Measurements from ENCODE around the gene PARVG.

PARVG gene

DNA sequence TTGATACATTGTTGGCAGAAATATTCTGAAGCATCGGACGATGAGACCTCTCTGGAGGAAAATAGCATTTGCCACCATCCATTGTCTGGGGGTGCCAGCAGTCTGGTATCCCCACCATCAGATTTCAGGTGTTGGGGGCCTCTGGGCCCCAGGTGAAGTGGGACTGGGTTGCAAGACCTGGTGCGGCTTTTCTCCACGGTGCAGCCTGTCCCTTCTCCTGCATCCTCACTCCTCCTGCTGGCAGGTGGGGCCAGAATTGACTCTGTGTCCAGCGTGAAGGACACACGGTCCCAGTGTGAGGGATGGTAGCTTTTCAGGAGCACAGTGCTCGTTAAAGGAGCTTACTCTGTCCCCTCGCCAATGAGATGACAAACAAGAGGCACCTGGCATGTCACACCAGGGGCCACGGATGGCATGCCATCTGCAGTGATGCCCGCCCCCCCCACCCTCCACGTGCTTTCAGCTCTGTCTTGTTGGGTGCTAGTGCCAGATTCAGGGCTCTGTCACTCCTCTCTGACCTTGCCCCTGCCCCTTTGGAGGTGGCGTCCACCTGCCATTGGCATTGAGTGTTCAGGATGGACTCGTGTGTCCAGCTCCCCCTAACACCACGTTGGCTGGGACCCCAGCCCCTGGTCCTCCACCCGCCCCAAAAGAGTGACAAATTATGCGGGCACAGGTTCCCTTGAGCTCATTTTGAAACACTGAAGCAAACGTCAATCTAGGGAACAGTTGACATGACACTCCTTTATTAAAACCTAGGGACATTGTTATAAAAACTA is 62.4 kb downstream of the PARVG start:
- no peak for DNase-seq (ENCODE audit: low spot score)

DNA sequence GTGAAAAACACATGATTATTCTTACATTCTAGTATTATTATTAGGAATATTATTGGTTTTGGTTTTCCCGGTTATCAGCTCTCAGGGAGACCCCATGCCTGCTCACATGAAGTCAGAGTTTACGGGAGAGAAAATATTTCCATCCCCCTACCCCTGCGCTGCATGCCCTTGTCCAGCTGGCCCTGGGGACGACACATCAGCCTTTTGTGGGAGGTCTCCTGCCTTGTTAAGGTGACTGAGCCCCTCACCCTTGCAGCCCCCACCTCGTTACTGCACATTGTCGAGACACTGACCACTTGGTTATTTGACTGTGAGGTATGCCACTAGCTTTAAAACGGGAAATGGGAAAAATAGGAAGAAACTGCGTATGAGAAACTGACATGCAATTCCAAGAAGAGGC is 63.0 kb downstream of the PARVG start:
- no peak for DNase-seq (ENCODE audit: low spot score)

DNA sequence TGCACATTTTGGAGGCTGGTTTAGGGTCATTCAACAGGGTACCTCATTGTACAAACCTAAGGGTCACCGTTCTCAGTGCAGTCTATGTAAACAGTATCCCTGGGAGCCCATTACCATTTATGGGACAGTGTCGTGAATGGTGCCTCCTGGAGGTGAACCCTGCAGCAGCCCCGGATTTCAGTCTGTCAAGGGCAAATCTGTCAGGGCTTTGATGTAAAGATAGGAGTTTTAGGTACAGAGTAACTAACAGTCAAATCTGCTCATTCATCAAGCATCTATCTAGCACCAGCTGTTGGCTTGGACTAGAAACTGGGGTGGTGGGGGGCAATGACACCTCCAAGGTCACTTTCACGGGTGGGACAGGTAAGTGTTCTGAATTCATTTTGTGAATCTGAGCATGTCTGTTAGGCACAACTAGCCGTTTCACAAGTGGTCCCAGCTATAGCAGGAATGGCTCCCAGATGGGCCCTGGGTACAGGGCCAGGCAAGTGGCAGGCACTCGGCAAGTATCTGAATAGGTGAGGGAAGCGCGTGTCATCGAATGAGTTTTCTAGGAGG is 63.6 kb downstream of the PARVG start:
- no peak for DNase-seq (ENCODE audit: low spot score)

DNA sequence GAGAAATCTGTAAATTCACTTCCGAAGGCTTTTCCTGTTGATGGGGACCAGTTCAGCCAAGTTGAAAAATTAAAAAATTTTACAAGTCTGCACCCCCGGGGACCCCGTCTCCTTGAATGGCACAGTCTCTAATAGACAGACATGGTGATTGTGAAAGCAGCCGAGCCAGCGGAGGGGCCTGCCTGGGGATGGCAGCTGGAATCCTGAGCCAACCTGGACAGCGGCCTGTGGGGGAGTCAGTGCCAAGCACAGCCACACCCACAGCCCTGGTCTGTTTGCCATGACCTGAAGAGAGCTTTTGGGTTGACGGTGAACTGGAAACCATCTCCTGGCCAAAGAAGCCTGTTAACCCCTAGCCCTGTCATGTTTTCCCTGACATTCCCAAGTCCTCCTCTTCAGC is 64.7 kb downstream of the PARVG start:
- DNase-seq (ENCODE audit: low spot score), result no peak

DNA sequence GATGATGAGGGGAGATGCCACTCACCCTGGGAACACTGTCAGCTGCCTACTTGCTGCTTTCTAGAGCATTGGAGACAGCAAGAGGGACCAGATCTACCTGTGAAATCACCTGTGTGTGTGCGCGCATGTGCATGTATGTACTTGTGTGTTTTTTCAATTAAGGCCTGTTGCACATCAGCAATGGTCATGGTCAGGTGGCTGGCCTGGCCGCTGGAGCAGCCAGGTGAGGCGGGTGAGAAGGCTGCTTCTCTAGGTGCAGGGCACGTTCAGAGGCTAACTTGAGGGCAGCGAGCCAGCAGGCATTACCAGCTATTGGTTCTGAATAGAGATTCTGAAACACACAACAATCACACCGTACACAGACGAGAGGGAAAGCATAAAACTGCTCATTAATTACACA is 65.1 kb downstream of the PARVG start:
- no peak for DNase-seq (ENCODE audit: low spot score)

DNA sequence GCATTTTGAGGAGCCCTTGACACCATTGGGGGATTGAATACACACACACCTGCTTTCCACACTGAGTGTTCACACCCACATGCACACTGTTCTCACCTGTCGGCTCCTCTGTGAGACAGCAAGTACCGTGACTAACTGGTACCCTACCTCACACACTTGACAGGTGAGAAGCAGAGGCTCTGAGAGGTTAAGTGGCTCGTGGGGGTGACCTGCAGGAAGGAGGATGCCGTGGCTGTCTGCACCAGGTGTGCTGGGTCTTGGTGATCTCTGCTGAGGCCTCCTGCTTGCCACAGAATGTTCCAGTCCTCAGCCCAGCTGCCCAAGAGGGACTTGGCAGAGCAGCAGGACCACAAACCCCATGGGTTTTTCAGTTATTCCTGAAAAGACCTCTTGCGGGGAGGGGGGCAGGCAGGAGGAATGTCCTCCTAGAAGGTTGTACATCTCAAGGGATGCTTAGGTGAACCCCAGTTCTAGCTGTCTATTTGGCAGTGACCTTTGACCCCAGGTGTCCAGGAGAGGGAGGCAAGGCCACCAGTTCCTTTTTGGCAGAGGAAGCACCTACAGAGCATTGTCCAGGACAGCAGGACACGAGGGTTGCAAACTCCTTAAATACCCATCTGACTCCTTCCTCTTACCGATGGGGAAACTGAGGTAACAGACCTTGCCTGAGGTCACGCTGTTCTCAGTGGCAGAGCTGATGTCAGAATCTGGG is 66.0 kb downstream of the PARVG start:
- DNase-seq (ENCODE audit: low spot score), result no peak

DNA sequence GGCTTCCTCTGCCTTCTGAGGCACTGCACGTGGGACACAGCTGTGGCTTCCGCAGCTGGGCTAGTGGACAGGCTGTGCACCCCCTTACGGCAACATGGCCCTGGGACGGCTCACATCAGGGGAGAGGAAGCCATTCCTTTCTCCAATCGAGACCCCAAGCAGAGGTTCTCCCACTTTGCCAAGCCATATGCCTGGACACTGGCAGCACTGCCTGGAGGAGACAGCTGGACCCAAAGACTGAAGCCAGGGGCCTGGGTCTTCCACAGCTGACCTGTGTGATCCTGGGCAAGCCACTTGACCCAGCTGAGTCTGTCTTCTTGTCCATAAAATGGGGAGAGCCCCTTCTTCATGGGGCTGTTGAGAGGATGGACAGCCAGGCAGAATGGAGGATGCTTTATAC is 66.6 kb downstream of the PARVG start:
- no peak for DNase-seq (ENCODE audit: low spot score)

DNA sequence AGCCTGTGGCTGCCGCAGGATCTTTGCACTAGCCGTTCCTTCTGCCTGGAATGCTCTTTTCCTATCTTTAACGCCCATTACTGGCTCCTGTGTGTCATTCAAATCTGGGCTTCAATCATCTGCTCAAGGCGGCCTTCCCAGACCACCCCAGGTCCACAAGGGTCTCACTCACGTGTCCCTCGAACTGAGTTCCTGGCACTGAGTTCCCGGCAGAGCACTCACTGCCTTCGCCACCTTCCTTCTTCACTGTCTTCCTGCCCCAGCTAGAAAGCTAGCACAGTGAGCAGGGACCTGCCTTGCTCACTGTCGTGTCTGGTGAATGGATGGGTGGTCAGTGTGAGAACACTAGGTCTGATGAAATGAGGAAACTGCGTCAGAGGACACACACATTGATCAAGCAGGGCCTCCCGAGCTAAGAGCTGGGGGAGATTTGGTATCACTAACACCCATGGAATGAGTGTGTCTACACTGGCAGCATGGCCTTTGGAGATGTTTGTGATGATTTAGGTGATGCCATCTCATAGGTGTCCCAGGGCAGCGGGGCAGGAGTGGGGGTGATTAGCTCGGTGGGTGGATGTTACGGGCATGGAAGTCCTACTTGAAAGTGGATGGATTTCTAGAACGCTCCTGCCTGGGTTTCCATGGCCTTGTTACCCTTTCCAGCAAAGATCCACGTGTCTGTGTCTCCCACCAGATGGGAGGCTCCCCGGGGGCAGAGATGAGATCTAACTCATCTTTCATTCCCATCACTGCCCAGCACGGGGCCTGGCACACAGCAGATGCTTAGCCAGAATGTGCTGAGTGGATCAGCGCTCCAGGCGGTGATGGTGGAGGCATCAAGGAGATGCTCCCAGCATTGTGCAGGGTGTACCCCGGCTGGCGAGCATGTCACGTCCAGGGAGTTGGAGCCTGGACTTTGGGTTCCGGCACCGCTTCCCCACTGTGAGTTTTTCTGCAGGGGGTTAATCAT is 67.5 kb downstream of the PARVG start:
- no peak for DNase-seq (ENCODE audit: low spot score)

DNA sequence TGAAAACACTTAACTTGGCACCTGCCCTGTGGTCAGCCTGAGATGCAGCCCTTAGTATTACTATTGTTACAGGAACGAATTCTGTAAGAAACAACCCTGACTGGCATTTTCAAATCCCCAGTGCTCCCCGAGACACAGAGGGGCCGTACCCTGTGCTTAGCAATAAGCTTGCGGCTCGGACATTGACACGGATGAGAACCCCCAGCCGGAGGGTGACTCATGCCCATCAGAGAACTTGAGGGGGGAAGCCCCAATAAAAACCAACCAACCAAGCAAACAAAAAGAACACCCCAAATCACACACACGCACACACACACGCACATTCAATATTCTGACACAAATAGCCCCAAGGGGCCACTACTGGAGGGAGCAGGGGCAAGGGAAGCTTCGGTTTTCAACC is 68.2 kb downstream of the PARVG start:
- DNase-seq (ENCODE audit: low spot score), result no peak

DNA sequence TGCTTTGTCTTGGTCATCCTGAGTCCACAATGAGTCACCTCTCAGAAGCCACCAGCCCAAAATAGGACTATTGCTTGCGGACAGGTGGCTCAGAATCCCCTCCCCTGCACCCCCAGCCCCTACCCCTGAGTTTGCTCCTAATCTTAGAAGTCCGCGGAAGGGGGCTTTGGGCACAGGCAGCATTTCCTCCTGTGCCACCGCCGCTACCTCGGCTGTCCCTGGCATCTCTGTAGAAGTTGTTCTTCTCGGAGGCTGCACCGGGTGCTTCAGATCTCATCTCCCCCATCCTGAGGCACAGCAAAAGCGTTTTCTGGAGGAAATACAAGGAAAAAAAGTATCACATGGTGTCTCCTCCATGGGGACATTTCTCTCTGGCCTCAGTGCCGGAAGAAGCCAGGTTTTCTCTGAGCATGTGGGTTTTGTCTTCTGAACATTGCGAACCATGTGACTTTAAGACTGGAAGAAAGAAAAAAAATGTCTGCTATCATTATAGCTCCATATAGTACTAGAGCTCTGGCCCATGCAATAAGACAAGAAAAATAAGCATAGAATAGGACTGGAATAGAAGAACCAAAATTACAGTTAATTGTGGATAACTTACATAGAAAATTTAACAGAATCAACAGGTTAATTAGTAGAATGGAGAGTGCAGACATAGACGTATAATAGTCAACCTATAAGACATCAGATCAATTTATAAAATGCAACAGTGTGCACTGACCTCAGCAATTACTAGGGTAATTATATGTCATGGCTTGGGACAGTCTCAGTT is 68.8 kb downstream of the PARVG start:
- DNase-seq (ENCODE audit: low spot score), result no peak

DNA sequence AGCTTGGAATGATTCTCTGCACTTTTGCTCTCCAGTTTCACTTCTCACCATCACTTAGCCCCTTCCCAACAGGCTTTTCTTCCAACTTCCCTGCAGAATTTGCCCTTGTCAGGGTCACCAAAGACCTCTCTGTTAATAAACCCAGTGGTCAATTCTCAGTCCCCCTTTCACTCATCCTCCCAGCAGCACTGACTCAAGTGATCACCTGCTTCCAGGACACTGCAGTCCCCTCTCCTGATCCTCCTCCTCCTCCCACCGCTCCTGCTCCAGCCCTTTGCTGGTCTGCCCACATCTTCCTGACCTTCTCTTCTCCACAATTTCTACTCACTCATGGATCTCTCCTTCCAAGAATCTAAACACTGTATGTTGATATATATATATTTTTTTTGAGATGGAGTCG is 74.1 kb downstream of the PARVG start:
- no peak for DNase-seq (ENCODE audit: low spot score)

DNA sequence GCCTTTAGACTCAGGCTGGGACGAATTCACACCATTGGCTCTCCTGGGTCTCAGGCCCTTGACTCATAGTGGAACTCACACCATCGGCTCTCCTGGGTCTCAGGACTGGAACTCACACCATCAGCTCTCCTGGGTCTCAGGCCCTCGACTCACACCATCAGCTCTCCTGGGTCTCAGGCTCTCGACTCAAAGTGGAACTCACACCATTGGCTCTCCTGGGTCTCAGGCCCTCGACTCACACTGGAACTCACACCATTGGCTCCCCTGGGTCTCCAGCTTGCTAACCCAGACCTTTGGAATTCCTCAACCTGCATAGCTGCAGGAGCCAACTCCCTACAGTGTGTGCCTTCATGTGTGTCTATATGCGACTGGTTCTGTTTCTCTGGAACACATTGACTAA is 75.4 kb downstream of the PARVG start:
- no peak for DNase-seq (ENCODE audit: low spot score)

DNA sequence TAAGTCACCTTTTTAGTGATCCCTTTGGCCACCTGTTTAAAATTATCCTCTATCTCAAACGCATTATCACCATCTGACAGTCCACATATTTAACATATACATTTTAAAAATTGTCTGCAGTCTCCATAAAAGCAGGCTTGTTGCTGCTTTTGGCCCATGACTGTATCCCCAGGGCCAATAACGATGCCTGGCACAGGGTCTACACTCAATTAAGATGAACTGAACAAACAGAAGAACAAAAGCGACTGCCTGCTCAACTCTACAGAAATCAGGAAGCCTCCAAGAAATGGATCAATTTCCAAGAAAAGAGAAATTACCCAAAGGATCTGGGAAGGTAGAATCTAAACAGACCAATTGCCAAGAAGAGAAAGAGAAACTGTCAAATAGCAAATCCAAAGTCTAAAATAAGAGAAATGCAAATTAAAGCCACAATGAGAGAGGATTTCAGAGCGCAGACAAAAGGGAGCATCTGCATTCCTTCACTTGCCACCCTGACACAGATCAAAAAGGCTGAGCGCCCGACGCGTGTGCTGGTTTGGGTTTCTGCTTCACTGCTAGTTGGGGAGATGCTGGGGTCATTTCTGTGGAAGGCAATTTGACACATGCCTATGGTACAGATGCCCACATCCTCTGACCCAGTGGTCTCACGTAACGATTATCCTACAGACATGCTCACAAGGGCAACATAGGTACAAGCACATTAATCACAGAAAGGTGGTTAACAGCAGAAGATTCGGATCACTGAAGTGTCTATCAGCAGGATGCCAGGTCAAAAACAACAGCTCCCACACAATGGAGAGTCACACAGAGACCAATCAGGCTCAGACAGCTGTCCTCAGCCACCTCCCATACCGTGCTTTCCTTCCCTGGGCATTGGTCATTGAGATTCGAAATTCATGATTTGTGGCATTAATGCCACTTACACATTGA is 76.1 kb downstream of the PARVG start:
- DNase-seq (ENCODE audit: low spot score), result peak; percentile 46
